Upper lobe of right lung (tissue), 1 donor: ENCODE measurements around the gene ABHD10. TPM values are rescaled to one million over a fixed set of nuclear protein-coding genes. Genes with fewer than 3 reads are reported as not detected.

Experiments used
- ATAC-seq: fragments of 200-7000 bp; cut with Tn5 transposase; one replicate; pipeline ENCODE4 v1.9.1; 2020; ENCODE audit warnings: mild to moderate bottlenecking, moderate library complexity
- DNase-seq: peaks from one replicate; pipeline ENCODE4 v3.0.0-alpha.2; 2020
- H3K27ac ChIP-seq: fragments of 200-600 bp; one replicate; pipeline ENCODE4 v1.8.0; 2022
- H3K27me3 ChIP-seq: fragments of 200-600 bp; one replicate; pipeline ENCODE4 v1.8.0; 2022; ENCODE audit warnings: mild to moderate bottlenecking
- H3K36me3 ChIP-seq: fragments of 200-600 bp; one replicate; pipeline ENCODE4 v1.8.0; 2022
- H3K4me1 ChIP-seq: fragments of 200-600 bp; one replicate; pipeline ENCODE4 v1.8.0; 2022
- H3K4me3 ChIP-seq: fragments of 200-600 bp; one replicate; pipeline ENCODE4 v1.8.0; 2022; ENCODE audit warnings: mild to moderate bottlenecking
- H3K9me3 ChIP-seq: fragments of 200-600 bp; one replicate; pipeline ENCODE4 v1.8.0; 2022
- intact Hi-C: fragments of 100-400 bp; cut with DNase I; formaldehyde crosslinking; loops from one replicate; pipeline ENCODE4 v1.11.0; 2022
- long read RNA-seq: library from polyadenylated mRNA; unstranded; transcript quantifications from one replicate; pipeline ENCODE4 v2.0.0, GENCODE V29; 2021
- total RNA-seq: library from RNA; stranded (reverse); fragmentation: NEBNext Ultra II Directional; extraction: Animal tissue kit (Norgen Biotek cat#: 25700); gene quantifications from one replicate; pipeline ENCODE4 v1.2.1, GENCODE V29; 2021
- TF ChIP-seq, protein P1 (sequence below): fragments of 200-600 bp; IDR thresholded peaks from one replicate; pipeline ENCODE4 v1.8.0; 2022; ENCODE audit warnings: antibody characterized with exemption
- donor health status: DM: no; HTN: yes; CAD: no; lungs with severe emphysema.

The ABHD10 gene
- 27.6 TPM for total RNA-seq
- long read RNA-seq, transcript ABHD10-201 (5 exons, 2,590 nt): major isoform, 39 of 48 reads
- long read RNA-seq, partial matches to known transcripts: 0 of 48 reads
- long read RNA-seq, other reads (novel, unspliced or antisense): 7 of 48 reads

GRCh38 chr3:111978583-111979433 lies at the start of gene ABHD10:
Gene ABHD10, plus strand, starts transcription at chr3:111979026. Its CDS starts 36 bp downstream, at chr3:111979062.
- peak; percentile 98 for ATAC-seq
- TF ChIP-seq, protein P1, sequence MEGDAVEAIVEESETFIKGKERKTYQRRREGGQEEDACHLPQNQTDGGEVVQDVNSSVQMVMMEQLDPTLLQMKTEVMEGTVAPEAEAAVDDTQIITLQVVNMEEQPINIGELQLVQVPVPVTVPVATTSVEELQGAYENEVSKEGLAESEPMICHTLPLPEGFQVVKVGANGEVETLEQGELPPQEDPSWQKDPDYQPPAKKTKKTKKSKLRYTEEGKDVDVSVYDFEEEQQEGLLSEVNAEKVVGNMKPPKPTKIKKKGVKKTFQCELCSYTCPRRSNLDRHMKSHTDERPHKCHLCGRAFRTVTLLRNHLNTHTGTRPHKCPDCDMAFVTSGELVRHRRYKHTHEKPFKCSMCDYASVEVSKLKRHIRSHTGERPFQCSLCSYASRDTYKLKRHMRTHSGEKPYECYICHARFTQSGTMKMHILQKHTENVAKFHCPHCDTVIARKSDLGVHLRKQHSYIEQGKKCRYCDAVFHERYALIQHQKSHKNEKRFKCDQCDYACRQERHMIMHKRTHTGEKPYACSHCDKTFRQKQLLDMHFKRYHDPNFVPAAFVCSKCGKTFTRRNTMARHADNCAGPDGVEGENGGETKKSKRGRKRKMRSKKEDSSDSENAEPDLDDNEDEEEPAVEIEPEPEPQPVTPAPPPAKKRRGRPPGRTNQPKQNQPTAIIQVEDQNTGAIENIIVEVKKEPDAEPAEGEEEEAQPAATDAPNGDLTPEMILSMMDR: no peak
- Histone ChIP-seq H3K27me3 (no peaks in the 10 kb centered on the region), H3K27ac (peak within 1 kb of the TSS; percentile 91), H3K4me1 (peaks cover 25% of the 10 kb centered on the region), H3K9me3 (no peaks in the 10 kb centered on the region), H3K36me3 (no peaks in the 10 kb centered on the region), H3K4me3 (peak within 1 kb of the TSS; percentile 90)
- intact Hi-C loops: no loop called here
- peak; percentile 99 for DNase-seq

DNA sequence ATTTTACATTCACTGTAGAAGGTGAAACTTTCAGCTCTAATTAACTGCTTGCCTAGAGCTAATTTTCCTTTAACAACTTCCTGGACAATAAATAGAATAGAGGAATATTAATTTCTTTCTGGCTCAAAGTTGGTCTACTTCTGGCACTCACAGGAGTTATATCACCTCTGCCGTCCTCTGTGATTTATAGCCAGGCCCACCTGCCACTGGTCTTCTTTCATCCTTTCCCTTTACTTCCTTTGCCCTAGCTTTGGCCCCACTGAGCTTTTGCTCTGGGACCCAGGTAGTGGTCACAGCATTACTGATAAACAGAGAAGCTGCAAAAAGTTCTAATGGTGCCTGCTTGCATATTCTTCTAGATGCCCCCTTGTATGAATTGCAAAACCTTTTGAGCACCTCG lies 49.3 kb upstream of the ABHD10 start:
- DNase-seq: no peak
- intact Hi-C loops: no loop called here
- Histone ChIP-seq H3K4me3 (no peak overlapping the region), H3K9me3 (no peaks in the 10 kb centered on the region), H3K36me3 (peaks cover 5% of the 10 kb centered on the region), H3K27me3 (no peaks in the 10 kb centered on the region), H3K27ac (no peak overlapping the region), H3K4me1 (peaks cover 3% of the 10 kb centered on the region)
- no peak for ATAC-seq
- TF ChIP-seq, protein P1: no peak

DNA sequence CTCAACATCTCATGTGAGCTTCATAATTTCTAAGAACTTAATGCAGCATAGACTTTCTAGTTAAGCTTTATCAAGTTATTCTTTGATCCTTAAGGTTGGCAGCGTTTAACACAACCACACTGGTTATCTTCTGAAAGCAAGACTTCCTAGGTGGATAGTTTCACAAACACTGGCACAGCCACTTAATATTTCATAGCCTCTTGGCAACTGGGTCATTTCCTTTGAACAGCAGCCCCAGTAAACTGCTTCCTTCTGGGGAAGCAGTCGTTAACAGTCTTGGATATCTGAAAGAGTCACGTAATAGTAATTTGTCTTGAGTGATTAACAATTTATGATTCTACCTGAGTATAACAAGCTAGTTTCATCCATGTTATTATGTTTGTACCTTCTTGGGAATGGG lies 45.9 kb upstream of the ABHD10 start:
- DNase-seq: no peak
- intact Hi-C loops: no loop called here
- Histone ChIP-seq H3K27me3 (no peaks in the 10 kb centered on the region), H3K36me3 (no peaks in the 10 kb centered on the region), H3K4me3 (no peak overlapping the region), H3K9me3 (no peaks in the 10 kb centered on the region), H3K4me1 (peaks cover 8% of the 10 kb centered on the region), H3K27ac (no peak overlapping the region)
- TF ChIP-seq, protein P1: no peak
- ATAC-seq: no peak

DNA sequence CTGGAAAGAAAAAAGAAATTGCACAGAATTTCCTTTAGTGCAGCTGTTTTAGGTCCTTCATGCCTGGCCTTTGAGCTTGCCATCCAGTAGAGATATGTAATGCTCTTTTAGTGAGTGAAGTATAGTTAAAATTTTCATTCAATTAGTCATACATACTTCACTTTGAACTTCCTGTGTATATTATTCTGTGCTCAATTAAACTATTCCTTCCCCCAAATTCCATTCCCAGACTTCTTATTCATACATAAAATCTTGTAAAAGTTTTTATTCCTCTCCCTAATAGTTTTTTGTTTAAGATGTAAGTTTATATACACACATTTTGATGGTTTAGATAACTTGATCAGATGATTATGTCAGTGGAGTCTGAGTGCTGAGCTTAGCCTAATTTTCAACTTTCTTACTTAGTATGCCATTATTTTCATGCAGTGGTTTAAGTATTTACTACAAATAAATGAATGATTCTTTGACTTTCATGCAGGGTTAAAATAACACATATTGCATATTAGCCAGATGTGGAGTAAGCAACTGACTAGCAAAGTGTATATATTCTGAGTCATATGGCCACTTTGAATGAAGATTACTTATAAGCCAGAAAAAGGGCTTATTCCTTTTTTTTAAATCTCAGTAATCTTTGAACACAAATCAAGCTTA lies 42.5 kb upstream of the ABHD10 start:
- no peak overlapping the region for H3K27ac ChIP-seq
- H3K27me3 ChIP-seq: no peaks in the 10 kb centered on the region
- DNase-seq: no peak
- H3K4me1 ChIP-seq: peaks cover 8% of the 10 kb centered on the region
- H3K9me3 ChIP-seq: no peaks in the 10 kb centered on the region
- intact Hi-C loops: no loop called here
- no peak for ATAC-seq
- peaks cover 21% of the 10 kb centered on the region for H3K36me3 ChIP-seq
- no peak overlapping the region for H3K4me3 ChIP-seq
- TF ChIP-seq, protein P1: no peak

GRCh38 chr3:111936967-111937366 lies 41.9 kb upstream of the ABHD10 start:
- Histone ChIP-seq H3K27ac (no peak overlapping the region), H3K9me3 (no peaks in the 10 kb centered on the region), H3K4me3 (no peak overlapping the region), H3K36me3 (peaks cover 27% of the 10 kb centered on the region), H3K27me3 (no peaks in the 10 kb centered on the region), H3K4me1 (peaks cover 8% of the 10 kb centered on the region)
- intact Hi-C loops: no loop called here
- DNase-seq: no peak
- TF ChIP-seq, protein P1: no peak
- no peak for ATAC-seq
